HG03469 (cell line): ENCODE measurements around the gene SSU72.

Experiments used
- ATAC-seq: cut with Tn5 transposase; IDR thresholded peaks from one replicate; pipeline ENCODE4 v1.9.1; 2021; ENCODE audit warnings: mild to moderate bottlenecking, moderate library complexity, moderate number of reproducible peaks; ENCODE audit not compliant: unreplicated experiment

Gene SSU72

DNA sequence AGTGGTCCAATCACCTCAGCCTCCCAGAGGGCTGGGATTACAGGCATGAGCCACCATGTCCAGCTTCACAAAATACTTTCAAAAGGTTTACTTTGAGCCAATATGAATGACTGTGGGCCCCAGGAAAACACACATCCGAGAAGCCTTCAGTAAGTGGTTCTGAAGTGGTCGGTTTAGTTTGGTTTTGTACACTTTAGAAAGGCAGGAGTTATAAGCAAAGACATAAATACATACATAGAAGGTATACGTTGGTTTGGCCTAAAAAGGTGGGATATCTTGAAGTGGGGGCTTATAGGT lies 37.4 kb upstream of the SSU72 start:
- no peak for ATAC-seq

DNA sequence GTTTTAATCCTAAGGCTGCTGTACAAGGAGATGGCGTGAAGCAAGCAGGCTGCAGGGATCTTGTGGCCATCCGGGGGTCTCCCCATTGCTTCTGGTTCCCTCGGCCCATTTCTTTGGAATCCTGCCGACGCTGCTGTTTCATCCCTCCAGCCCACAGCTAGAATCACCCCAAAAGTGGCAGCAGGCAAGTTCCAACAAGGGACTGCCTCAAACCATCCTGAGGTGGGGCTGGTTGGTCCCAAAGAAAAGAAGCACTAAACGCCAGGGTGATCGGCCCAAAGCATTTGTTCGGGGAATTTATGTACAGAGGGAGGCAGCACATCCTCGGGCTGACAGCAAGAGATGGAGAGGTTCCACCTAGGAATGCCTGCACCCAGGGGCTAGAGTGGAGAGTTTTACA lies 36.1 kb upstream of the SSU72 start:
- no peak for ATAC-seq

DNA sequence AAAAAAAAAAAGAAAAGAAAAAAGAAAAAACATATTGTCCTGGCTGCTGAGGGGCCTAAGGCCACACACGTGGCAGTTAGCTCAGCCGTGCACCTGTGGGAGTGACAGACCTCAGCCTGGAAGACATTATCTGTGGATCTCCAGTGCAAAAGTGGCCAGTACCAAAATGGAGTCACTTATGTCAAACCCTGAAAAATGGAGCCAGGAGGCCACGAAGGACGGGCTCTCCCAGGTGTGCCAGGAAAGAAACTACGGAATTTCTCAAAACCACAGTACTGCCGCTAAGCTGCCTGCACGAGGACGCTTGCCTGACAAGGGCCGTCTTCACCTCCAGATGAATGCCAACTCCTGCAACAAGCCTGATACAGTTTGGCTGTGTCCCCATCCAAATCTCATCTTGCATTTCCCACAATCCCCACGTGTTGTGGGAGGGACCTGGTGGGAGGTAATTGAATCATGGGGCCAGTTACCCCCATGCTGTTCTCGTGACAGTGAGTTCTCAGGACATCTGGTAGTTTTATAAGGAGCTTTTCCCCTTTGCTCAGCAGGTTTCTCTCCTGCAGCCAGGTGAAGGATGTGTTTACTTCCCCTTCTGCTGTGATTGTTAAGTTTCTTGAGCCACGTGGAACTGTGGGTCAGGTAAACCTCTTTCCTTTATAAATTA lies 35.3 kb upstream of the SSU72 start:
- ATAC-seq, result no peak

DNA sequence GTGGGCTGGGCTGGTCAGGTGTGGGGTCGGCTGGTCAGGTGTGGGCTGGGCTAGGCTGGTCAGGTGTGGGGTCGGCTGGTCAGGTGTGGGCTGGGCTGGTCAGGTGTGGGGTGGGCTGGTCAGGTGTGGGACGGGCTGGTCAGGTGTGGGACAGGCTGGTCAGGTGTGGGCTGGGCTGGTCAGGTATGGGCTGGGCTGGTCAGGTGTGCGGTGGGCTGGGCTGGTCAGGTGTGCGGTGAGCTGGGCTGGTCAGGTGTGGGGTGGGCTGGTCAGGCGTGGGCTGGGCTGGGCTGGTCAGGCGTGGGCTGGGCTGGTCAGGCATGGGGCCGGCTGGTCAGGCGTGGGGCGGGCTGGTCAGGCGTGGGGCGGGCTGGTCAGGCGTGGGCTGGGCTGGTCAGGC lies 31.6 kb upstream of the SSU72 start:
- ATAC-seq, result no peak

DNA sequence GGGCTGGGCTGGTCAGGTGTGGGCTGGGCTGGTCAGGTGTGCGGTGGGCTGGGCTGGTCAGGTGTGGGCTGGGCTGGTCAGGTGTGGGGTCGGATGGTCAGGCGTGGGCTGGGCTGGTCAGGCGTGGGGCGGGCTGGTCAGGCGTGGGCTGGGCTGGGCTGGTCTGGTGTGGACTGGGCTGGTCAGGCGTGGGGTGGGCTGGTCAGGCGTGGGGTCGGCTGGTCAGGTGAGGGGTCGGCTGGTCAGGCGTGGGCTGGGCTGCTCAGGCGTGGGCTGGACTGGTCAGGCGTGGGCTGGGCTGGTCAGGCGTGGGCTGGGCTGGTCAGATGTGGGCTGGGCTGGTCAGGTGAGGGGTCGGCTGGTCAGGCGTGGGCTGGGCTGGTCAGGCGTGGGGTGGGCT lies 31.1 kb upstream of the SSU72 start:
- ATAC-seq, result no peak

DNA sequence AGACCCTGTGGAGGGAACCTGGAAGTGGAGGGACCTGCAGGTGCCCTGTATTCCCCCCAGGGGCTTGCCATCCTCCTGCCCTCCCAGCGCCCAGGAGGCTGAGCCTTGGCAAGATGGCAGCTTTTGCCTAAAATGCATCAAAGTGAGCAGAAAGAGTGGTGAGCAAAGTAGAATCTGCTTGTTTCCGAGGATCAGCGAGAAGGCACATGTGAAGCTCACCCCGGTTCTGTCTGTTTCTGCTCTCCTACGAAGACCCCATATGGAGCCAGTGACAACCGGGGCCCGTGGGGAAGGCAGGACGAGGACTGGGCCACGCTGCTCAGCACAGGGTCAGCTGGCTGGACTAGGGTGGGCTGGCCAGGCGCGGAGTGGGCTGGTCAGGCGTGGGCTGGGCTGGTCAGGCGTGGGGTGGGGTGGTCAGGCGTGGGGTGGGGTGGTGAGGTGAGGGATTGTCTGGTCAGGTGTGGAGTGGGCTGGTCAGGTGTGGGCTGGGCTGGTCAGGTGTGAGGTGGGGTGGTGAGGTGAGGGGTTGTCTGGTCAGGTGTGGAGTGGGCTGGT lies 30.4 kb upstream of the SSU72 start:
- no peak for ATAC-seq

DNA sequence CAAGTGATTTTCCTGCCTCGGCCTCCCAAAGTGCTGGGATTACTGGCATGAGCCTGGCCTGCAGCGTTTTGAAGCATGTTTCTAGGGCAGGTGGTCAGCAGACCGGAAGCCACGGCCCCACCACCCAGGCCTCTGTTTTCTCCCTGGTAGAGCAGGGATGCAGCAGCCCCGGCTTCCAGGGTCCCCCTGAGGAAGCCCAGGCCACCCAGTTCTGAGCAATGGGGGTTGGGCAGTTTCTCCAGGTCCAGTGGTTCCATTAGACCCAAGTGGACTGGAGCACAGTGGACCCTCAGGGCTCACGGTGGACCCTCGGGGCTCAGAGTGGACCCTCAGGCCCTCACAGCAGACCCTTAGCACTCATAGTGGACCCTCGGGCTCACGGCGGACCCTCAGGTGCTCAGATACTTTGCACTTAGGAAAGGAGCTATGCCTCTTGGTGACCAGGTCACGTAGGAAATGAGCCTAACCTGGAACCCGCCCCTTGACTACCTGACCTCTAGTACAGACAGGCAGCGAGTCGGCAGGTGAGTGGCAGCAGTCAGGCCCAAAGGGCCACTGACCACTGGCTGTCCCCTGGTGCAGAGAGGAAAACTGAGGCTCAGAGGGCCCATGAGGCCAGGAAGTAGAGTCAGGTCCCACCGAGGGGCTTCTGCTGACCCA lies 29.8 kb upstream of the SSU72 start:
- ATAC-seq, result no peak

DNA sequence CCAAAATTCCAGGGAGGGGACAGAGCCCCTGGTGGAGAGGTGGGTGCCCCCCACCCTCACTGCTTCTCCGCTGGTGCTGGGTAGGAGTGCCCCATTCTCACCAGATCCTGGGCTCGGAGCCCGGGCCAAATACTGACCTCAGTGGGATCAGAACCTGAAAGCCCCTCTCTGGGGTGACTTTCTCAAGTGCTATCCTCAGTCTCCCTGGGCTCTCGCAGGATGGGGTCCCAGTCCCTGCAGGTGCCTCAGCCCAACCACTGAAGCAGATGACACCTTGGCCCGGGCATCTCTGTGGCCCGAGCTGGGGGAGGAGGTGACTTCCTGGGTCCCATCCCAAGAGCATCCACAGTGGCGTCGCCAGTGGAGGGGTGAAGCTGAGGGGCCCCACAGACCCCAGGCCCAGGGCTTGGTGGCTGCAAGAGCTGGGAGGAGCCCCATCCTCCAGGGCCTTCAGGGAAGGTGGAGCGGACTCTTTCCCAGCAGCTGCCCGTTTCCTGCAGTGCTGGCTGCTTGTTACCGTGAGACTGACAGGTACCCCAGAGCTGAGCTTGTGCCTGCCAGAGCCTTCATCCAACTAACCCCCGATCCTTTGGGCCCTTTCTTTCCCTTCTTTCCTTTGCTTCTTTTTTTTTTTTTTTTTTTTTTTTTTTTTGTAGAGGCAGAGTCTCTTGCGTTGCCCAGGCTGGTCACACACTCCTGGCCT lies 29.2 kb upstream of the SSU72 start:
- no peak for ATAC-seq

DNA sequence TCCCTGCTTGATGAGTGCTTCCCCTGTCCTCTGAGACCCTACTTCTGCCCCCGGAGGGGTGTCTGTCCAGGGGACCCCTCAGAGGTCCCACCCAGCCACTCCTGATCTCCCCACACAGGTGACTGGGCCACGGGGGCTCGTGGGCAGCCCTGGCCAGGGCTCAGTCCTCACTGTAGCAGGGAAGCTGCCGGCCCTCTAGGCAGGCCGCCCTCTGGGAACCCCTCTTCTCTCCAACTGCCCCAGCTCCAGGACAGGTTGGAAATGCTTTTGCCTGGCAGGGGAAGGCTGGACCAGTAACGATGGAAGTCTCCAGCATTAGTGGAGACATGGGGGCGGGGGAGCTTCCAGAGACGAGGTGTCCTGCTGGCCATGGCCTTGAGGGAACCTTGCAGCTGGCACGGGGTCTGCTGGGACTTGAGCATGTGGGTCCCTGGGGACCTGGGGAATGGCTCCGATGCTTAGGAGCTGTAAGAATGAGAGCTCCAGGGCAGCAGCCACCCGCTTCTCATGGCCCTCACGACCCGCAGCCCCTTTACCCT lies 28.4 kb upstream of the SSU72 start:
- ATAC-seq, result no peak

DNA sequence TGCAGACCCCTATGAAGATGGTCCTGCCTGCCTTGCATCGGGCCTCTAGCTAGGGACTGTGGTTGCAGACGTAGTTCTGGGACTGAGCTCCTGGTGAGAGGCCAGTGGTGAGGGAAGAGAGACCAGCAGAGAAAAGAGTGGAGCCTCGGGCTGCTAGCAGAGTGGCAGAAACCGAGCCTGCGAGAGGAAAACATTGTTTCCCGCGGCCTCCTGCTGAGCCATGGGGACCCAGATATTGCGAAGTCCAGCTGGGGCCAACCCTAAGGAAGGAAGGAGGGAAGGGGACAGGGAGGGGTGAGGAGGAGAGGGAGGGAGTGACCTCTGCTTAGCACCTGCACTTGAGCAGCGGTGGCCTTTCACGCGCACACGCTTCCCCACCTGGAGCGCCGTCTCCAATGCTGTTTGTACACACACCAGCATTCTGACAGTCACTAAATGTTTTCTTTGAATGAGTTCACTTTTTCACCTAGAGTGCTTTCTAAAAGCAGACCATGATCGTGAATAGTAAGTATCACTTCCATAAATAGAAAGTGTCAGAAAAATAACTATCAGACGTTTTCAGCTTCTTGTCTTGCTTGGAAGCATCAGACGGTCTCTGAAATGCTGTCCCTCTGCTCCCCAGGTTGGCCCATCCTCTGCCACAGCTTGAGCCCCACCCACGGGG lies 27.8 kb upstream of the SSU72 start:
- no peak for ATAC-seq

DNA sequence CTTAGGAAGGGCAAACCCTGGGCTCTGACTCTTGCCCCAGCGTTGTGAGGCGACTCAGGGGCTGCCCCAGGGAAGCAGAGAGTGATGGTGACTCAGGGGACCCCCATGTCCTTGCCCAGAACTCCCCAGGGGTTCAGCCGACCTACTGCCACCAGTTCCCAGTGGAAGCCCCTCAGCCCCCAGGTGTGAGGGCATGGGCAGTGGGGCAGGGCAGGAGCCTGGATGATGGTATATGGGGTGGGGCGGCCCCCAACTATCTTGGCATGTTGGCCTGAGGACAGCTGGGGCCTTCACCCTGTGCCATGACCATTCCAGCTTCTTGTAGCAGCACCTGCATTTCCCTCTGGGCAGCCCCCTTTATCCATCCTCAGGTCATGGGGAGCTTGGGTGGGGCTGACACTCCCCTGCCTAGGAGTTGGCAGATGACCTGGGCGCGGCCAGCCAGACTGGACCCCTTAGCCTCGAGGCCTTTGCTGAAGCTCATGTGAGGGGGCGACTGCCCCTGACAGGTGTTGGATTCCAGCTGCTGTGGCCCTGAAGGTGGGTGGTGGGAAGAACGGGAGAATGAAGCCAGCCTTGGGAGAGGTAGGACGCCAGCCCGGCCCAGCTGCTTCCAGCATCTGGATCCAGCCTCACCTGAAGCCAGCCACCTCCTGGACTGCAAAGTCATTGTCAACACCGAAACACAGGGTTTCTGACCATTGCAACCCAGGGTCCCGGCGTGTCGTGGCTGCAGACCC lies 27.1 kb upstream of the SSU72 start:
- no peak for ATAC-seq

DNA sequence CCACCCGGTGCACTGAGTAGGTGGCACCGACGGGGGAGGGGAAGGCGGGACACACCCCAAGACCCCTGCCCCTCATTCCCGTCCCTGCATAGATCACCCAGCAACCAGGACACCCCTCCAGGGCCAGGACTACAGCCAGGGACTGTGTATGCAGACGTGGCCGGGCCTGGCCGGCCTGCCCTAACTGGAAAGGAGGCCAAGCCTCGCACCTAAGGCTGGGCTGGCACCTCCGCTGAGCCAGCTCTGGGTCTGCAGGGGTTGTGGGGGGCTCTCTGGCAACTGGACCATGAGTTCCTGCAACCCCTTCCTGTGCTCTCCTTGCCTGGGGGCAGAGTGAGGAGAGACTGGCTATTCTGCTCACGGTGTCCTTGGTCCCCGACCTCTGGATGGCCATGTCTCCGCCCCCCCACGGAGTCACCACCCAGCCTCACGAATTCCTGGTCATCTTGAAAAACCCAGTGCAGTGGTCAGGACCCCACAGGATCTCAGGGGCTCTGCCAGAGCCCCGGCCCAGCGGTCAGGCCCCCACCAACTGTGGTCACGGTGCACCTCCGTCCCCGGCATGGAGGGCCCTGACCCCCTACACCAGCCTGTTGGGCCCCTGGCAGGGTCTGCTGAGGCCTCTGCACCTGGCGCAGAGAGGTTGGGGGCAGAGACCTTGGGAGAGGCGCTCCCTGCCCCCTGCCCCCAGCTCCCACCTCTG lies 26.3 kb upstream of the SSU72 start:
- no peak for ATAC-seq

DNA sequence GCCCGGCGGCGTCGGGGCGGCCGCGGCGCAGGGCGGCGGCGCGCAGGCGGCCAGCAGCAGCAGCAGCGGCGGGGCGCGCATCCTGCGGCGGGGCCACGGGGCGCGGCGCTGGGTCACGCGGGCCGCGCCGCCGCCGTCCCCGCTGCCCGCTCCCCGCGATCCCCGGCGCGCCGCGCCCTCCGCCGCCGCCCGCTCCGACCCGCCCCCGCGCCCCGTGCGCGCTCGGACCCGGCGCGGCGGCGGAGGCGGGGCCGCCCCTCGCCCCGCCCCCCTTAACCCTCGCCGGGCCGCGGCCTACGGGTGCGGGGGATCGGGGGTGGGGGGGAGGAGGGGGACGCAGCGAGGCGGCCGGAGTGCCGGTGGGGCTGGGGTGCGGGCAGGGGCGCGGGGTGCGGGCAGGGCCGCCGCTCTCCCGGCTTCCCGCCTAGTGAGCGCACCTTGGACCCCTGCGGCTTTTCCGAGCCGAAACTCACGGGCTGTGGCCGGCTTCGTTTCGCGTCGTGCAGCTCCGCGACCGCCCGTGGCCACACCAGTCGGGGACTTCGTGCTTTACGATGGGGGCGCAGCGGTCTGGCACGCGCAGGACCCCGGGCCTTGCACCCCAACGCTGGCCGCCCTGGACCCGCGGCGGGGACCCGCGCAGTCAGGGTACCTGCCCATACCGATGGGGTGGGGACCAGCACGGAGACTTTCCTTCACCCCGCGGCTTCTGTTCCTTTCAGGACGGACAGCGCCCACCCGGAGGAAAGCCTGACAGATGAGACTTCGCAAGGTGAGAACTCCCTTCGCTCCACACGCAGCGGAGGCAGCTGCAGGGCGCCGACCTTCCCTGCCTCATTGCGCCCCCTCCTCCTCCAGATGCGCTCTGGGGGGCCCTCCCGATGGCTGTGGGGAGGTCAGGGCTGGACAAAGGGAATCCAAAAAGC lies 25.5 kb upstream of the SSU72 start, which contains the start of gene FNDC10:
FNDC10 (minus strand) TSS at position 201 of the 926 bp plus-strand sequence; CDS start at position 81, 120 bp downstream.
- no peak for ATAC-seq

DNA sequence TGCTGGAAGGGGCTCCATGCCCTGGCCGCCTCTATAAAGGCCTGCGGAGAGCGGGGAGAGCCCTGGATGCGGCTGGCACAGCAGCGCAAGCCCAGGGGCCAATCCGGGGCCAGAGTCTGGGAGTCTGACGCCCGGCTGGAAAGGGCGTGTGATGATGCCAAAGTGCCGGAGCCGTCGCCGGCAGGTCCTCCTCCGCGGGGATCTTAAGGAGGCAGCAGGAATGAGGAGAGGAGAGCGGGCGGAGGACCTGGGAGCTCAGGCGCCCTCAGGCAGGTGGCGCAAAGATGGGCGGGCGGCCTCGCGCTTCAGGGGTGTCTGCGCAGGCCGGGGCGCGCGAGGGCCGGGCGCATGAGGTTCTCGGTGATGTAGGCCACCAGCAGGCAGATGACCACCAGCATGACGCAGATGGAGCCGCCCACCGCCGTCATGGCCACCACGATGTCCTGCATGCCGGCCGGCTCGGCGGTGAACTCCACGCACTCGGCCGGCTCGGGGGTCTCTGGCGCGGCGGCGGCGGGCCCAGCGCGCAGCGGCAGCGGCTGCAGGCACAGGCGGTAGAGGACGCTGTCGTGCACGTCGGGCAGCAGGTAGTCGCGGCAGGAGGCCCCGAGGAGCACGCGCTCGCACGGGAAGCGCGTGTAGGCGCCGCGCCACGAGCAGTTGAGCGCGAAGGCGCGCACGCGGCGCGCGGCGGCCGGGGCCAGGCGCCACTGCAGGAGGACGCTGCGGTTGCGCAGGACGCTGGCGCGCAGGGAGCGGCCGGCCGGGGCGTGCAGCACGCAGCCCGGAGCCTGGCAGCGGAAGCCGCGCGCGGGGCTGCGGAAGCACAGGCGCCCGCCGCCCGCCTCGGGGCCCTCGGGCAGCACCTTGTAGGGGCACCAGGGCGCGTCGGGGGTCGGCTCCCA lies 24.6 kb upstream of the SSU72 start:
- ATAC-seq, result no peak

DNA sequence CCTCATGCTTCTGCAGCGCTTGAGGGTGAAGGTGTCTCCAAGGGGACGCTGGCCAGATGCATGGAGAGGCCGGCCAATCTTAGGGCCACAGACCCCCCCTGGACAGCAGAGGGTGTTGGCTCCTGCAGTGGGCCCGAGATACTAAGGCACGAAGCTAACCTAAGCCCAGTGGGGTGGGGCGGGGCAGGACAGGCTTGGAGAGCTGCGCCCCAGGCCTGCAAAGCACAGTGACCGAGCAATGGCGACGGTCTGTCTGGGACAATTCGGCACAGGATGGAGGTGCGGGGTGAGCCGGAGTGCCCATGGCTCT lies 24.0 kb upstream of the SSU72 start:
- no peak for ATAC-seq

DNA sequence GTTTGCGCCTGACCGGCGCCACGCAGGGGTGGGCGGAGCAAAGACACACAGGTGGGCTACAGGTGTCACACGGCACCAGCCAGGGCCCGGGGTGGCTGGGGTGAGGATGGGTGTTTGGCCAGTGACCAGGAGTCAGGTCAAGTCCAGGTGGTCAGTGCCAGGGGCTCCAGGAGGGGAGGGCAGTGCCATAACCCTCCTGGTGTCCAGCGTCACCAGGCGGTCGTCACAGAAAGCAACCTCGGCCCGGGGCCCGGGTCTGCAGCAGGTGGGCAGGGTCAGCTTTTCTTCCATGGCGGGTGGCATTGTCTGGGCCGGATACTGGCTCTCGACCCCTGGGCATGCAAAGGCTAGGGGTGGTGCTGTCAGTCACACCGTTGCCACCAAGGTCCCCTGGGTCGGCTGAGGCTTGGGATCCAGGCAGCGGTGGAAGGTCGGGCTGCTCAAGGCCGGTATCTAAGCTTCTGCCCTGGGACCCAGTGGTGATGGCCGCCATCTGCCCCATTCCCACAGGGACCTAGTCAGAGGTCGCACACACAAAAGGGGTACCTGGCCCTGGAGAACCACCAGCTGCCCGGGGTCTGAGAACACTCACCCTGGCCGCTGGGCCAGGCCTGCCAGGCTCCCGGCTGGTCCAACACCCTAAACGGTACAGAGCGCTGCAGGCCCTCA lies 23.5 kb upstream of the SSU72 start:
- ATAC-seq, result no peak

DNA sequence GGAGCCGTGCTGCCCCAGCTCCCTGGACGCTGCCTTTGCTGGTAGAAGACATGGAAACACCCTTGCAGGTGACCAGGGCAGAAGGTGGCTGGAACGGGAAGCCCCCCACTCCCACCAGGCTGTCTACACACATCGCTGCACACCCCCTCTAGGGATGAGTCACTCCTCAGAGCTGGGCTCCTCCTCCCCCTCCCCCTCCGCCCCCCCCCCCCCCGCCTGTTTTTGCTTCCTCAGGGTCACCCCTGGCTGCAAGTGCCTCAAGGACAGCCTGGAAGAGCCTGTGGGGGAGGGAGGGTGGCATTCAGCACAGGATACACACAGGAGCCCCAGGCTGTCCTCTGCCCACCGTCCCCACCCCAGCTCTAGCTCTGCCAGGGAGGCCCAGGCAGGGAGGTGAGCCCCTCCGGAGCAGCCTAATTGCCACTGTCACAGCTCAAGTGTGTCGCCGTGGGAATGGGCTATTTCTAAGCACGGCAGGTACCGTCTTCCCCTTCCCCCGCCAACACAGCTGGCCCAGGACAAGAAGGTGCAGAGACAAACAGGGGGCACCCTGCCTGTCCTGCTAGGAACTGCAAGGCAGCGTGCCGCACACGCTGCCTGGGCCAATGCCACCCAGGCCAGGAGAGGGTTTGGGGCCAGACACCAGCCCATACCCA lies 22.7 kb upstream of the SSU72 start:
- no peak for ATAC-seq
